ENCODE measurements around the gene PEX19. TPM values are rescaled to one million over a fixed set of nuclear protein-coding genes. Genes with fewer than 3 reads are reported as not detected.

The PEX19 gene
- total RNA-seq, 1 experiment from 2014 or later: 50.1 TPM

- H3K27me3 ChIP-seq (ENCODE audit: insufficient read depth, low read depth): no peaks in the 10 kb centered on the region
- no TSS peak for BruUV-seq (replicated peaks)
- H3F3A ChIP-seq (ENCODE audit: insufficient read depth, low read depth): peaks cover 3% of the 10 kb centered on the region; the same call in 1 of the 2 replicates
- H3K9me2 ChIP-seq (ENCODE audit: insufficient read depth): no peaks in the 10 kb centered on the region
- H3K27ac ChIP-seq: no peak overlapping the region
- intact Hi-C loops (cut with micrococcal nuclease; ENCODE audit: unreplicated experiment): no loop called here
- H3K4me3 ChIP-seq: no peak overlapping the region
- H3K36me3 ChIP-seq (ENCODE audit: low read depth): peaks cover 33% of the 10 kb centered on the region
- no peaks in the 10 kb centered on the region for H3K9me3 ChIP-seq (ENCODE audit: insufficient read depth, low read depth)
- H3K4me2 ChIP-seq: no peak overlapping the region
- no peak for DNase-seq
- H3K79me2 ChIP-seq (ENCODE audit: low read depth): no peaks in the 10 kb centered on the region
- ChIA-PET POLR2A (ENCODE audit: unreplicated experiment) (no interaction called here), CTCF (interaction anchor here (1.0 kb wide), 1 partner anchor 126 kb away, joined by 3 read pairs; no protein-coding TSS in a partner anchor)
- no peak overlapping the region for H2AFZ ChIP-seq
- H4K20me1 ChIP-seq (ENCODE audit: insufficient read depth): no peaks in the 10 kb centered on the region
- TF ChIP-seq, protein P1, sequence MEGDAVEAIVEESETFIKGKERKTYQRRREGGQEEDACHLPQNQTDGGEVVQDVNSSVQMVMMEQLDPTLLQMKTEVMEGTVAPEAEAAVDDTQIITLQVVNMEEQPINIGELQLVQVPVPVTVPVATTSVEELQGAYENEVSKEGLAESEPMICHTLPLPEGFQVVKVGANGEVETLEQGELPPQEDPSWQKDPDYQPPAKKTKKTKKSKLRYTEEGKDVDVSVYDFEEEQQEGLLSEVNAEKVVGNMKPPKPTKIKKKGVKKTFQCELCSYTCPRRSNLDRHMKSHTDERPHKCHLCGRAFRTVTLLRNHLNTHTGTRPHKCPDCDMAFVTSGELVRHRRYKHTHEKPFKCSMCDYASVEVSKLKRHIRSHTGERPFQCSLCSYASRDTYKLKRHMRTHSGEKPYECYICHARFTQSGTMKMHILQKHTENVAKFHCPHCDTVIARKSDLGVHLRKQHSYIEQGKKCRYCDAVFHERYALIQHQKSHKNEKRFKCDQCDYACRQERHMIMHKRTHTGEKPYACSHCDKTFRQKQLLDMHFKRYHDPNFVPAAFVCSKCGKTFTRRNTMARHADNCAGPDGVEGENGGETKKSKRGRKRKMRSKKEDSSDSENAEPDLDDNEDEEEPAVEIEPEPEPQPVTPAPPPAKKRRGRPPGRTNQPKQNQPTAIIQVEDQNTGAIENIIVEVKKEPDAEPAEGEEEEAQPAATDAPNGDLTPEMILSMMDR (conservative IDR thresholded peaks at IDR 0.05): no peak
- TF ChIP-seq EZH2 (IDR thresholded peaks at IDR 0.05; ENCODE audit: low read depth): no peak
- no peaks in the 10 kb centered on the region for H3K4me1 ChIP-seq (replicated peaks; ENCODE audit: insufficient read depth)
Observed at GRCh38 chr1:160227034-160227433, 57.9 kb downstream of the PEX19 start.

Other genes with a start within 250 kb of the PEX19 start
- not detected in 2 replicates for gene KCNJ10, start 215.0 kb downstream of the PEX19 start, total RNA-seq (2021)
- gene KCNJ9, start 203.6 kb downstream of the PEX19 start, total RNA-seq (2021): not detected in 2 replicates
- gene IGSF8, start 186.5 kb downstream of the PEX19 start, total RNA-seq (2021): 27.4 and 38.0 TPM in 2 replicates
- 1.1 TPM in 2 replicates for gene ATP1A2, start 169.4 kb downstream of the PEX19 start, total RNA-seq (2021)
- not detected in 2 replicates for gene ATP1A4, start 133.5 kb downstream of the PEX19 start, total RNA-seq (2021)
- not detected in 2 replicates for gene CASQ1, start 94.6 kb downstream of the PEX19 start, total RNA-seq (2021)
- 84.7 and 139 TPM in 2 replicates for gene PEA15, start 79.7 kb downstream of the PEX19 start, total RNA-seq (2021)
- 152 and 161 TPM in 2 replicates for gene DCAF8, start 22.6 kb downstream of the PEX19 start, total RNA-seq (2021)
- gene COPA, start 58.1 kb upstream of the PEX19 start, total RNA-seq (2021): 146 and 147 TPM in 2 replicates
- gene NCSTN, start 58.2 kb upstream of the PEX19 start, total RNA-seq (2021): 54.7 and 55.8 TPM in 2 replicates
- 0.26 TPM in 1 of 2 replicates, not detected in the other for gene NHLH1, start 81.9 kb upstream of the PEX19 start, total RNA-seq (2021)
- gene VANGL2, start 115.4 kb upstream of the PEX19 start, total RNA-seq (2021): 11.5 and 12.4 TPM in 2 replicates
- gene SLAMF6, start 238.1 kb upstream of the PEX19 start, total RNA-seq (2021): not detected in 2 replicates